Measurements from ENCODE around the gene MAPKAP1. TPM values are rescaled to one million over a fixed set of nuclear protein-coding genes. Genes with fewer than 3 reads are reported as not detected.

MAPKAP1 gene
- total and polyA plus RNA-seq, 2 experiments from 2014 or later: 68.4 to 98.5 TPM

GRCh38 chr9:125514468-125514867 is 192.5 kb downstream of the MAPKAP1 start:
- TF ChIP-seq, protein P1, sequence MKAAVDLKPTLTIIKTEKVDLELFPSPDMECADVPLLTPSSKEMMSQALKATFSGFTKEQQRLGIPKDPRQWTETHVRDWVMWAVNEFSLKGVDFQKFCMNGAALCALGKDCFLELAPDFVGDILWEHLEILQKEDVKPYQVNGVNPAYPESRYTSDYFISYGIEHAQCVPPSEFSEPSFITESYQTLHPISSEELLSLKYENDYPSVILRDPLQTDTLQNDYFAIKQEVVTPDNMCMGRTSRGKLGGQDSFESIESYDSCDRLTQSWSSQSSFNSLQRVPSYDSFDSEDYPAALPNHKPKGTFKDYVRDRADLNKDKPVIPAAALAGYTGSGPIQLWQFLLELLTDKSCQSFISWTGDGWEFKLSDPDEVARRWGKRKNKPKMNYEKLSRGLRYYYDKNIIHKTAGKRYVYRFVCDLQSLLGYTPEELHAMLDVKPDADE (IDR thresholded peaks at IDR 0.05): no peak
- no peak for TF ChIP-seq CTCF (conservative IDR thresholded peaks at IDR 0.05; ENCODE audit: low read depth in 2 of 2)
- TF ChIP-seq CREB1 (CRISPR knock-in tag; IDR thresholded peaks at IDR 0.05; ENCODE audit: low read depth): no peak
- no peak for TF ChIP-seq POLR2AphosphoS5 (IDR thresholded peaks at IDR 0.05; ENCODE audit: low read depth)
- TF ChIP-seq ZNF114 (CRISPR knock-in tag; IDR thresholded peaks at IDR 0.05): no peak
- no peak for TF ChIP-seq EZH2phosphoT487 (IDR thresholded peaks at IDR 0.05; ENCODE audit: unreplicated experiment)
- TF ChIP-seq, protein P2, sequence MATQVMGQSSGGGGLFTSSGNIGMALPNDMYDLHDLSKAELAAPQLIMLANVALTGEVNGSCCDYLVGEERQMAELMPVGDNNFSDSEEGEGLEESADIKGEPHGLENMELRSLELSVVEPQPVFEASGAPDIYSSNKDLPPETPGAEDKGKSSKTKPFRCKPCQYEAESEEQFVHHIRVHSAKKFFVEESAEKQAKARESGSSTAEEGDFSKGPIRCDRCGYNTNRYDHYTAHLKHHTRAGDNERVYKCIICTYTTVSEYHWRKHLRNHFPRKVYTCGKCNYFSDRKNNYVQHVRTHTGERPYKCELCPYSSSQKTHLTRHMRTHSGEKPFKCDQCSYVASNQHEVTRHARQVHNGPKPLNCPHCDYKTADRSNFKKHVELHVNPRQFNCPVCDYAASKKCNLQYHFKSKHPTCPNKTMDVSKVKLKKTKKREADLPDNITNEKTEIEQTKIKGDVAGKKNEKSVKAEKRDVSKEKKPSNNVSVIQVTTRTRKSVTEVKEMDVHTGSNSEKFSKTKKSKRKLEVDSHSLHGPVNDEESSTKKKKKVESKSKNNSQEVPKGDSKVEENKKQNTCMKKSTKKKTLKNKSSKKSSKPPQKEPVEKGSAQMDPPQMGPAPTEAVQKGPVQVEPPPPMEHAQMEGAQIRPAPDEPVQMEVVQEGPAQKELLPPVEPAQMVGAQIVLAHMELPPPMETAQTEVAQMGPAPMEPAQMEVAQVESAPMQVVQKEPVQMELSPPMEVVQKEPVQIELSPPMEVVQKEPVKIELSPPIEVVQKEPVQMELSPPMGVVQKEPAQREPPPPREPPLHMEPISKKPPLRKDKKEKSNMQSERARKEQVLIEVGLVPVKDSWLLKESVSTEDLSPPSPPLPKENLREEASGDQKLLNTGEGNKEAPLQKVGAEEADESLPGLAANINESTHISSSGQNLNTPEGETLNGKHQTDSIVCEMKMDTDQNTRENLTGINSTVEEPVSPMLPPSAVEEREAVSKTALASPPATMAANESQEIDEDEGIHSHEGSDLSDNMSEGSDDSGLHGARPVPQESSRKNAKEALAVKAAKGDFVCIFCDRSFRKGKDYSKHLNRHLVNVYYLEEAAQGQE (IDR thresholded peaks at IDR 0.05; ENCODE audit: unreplicated experiment): no peak
- TF ChIP-seq ZNF331 (CRISPR knock-in tag; IDR thresholded peaks at IDR 0.05; ENCODE audit: low read depth): no peak
- no peak for TF ChIP-seq NANOG (IDR thresholded peaks at IDR 0.05; ENCODE audit: borderline replicate concordance)
- TF ChIP-seq JUNB (IDR thresholded peaks at IDR 0.05; ENCODE audit: unreplicated experiment): no peak
- no peak for TF ChIP-seq STAT1 (IDR thresholded peaks at IDR 0.05; ENCODE audit: unreplicated experiment)
- TF ChIP-seq ZNF462 (CRISPR knock-in tag; IDR thresholded peaks at IDR 0.05): no peak
- TF ChIP-seq EZH2 (IDR thresholded peaks at IDR 0.05; ENCODE audit: low read depth, unreplicated experiment): no peak
- Histone ChIP-seq H3K27ac (ENCODE audit: low read depth) (no peak overlapping the region), H3K36me3 (ENCODE audit: insufficient read depth) (no peaks in the 10 kb centered on the region), H4K20me1 (replicated peaks; ENCODE audit: insufficient read depth) (no peaks in the 10 kb centered on the region; the same call in 1 of the 2 replicates), H2AFZ (no peak overlapping the region), H3K4me3 (no peak overlapping the region), H3K79me2 (replicated peaks; ENCODE audit: insufficient read depth) (peaks cover 10% of the 10 kb centered on the region; the same call in 1 of the 2 replicates), H3K9me2 (ENCODE audit: insufficient read depth) (no peaks in the 10 kb centered on the region), H3K4me2 (peak overlapping the region; percentile 20; the same call in 1 of the 2 replicates), H3K27me3 (ENCODE audit: insufficient read depth) (no peaks in the 10 kb centered on the region), H3K4me1 (ENCODE audit: insufficient read depth) (peaks cover 42% of the 10 kb centered on the region), H3F3A (replicated peaks; ENCODE audit: low read depth) (no peaks in the 10 kb centered on the region)
- Mint-ChIP-seq H3K27ac (no peak overlapping the region), H3K4me1 (peaks cover 57% of the 10 kb centered on the region), H3K36me3 (ENCODE audit: low read depth) (no peaks in the 10 kb centered on the region), H3K27me3 (ENCODE audit: insufficient read depth, low read depth, poor library complexity) (no peaks in the 10 kb centered on the region), H3K9me3 (no peaks in the 10 kb centered on the region), H3K4me3 (no peak overlapping the region)
- no peak for DNase-seq (ENCODE audit: low spot score)
- no peak for ATAC-seq

All from GM23338 (cell line).